GM23248 (cell line): ENCODE measurements around the gene CCND2. TPM values are rescaled to one million over a fixed set of nuclear protein-coding genes. Genes with fewer than 3 reads are reported as not detected.
A peak's percentile ranks its signal among the peaks of the same experiment; 100 is the strongest.

Experiments
- DNase-seq: peaks from one replicate; pipeline ENCODE4 v3.0.0-alpha.2; 2015
- H2AFZ ChIP-seq: fragments of 200-600 bp; sonication (generic); 2 replicates; pipeline ENCODE4 v1.6.1; 2016; ENCODE audit warnings: antibody characterized with exemption
- H3F3A ChIP-seq: fragments of 200-600 bp; sonication (generic); 2 replicates; pipeline ENCODE4 v1.6.1; 2016; ENCODE audit warnings: mild to moderate bottlenecking, antibody characterized with exemption, mixed run types; ENCODE audit not compliant: insufficient read depth
- H3K27ac ChIP-seq: fragments of 200-600 bp; sonication (generic); 2 replicates; pipeline ENCODE4 v1.5.1; 2016; ENCODE audit warnings: mild to moderate bottlenecking
- H3K27me3 ChIP-seq: fragments of 200-600 bp; sonication (generic); replicated peaks from 2 replicates; pipeline ENCODE4 v1.6.1; 2016; ENCODE audit warnings: mild to moderate bottlenecking; ENCODE audit not compliant: insufficient read depth
- H3K36me3 ChIP-seq: fragments of 200-600 bp; sonication (generic); 2 replicates; pipeline ENCODE4 v1.6.1; 2016; ENCODE audit warnings: low read depth, mild to moderate bottlenecking
- H3K4me1 ChIP-seq: fragments of 200-600 bp; sonication (generic); 2 replicates; pipeline ENCODE4 v1.6.1; 2016; ENCODE audit warnings: mild to moderate bottlenecking; ENCODE audit not compliant: insufficient read depth
- H3K4me2 ChIP-seq: fragments of 200-600 bp; sonication (generic); one replicate; pipeline ENCODE4 v1.6.1; 2016; ENCODE audit warnings: mild to moderate bottlenecking; ENCODE audit not compliant: unreplicated experiment
- H3K4me3 ChIP-seq: fragments of 200-600 bp; sonication (generic); 2 replicates; pipeline ENCODE4 v1.5.1; 2016; ENCODE audit warnings: mild to moderate bottlenecking
- H3K79me2 ChIP-seq: fragments of 200-600 bp; sonication (generic); 2 replicates; pipeline ENCODE4 v1.6.1; 2016; ENCODE audit warnings: mild to moderate bottlenecking; ENCODE audit not compliant: insufficient read depth
- H3K9ac ChIP-seq: fragments of 200-600 bp; sonication (generic); 2 replicates; pipeline ENCODE4 v1.6.1; 2016; ENCODE audit warnings: mild to moderate bottlenecking
- H3K9me2 ChIP-seq: fragments of 200-600 bp; sonication (generic); 2 replicates; pipeline ENCODE4 v1.6.1; 2016; ENCODE audit warnings: mixed run types, mild to moderate bottlenecking, moderate library complexity; ENCODE audit not compliant: insufficient read depth
- H3K9me3 ChIP-seq: fragments of 200-600 bp; sonication (generic); one replicate; pipeline ENCODE4 v1.6.1; 2017; ENCODE audit warnings: low read depth
- H4K20me1 ChIP-seq: fragments of 200-600 bp; sonication (generic); 2 replicates; pipeline ENCODE4 v1.6.0; 2016; ENCODE audit not compliant: insufficient read depth
- EZH2 ChIP-seq: fragments of 200-600 bp; sonication (generic); IDR thresholded peaks from 2 replicates; pipeline ENCODE4 v1.6.1; 2018; ENCODE audit warnings: antibody characterized with exemption, mild to moderate bottlenecking; ENCODE audit not compliant: insufficient read depth, poor library complexity, severe bottlenecking
- EZH2phosphoT487 ChIP-seq: fragments of 200-600 bp; sonication (generic); IDR thresholded peaks from 2 replicates; pipeline ENCODE4 v1.6.1; 2018; ENCODE audit warnings: antibody characterized with exemption, moderate library complexity, mild to moderate bottlenecking, low read depth; ENCODE audit not compliant: insufficient read depth
- WGBS, 2 experiments: methylation state at CpG; one replicate each; pipeline ENCODE4 v1.1.6; 2015 to 2017; ENCODE audit warnings: low lambda C conversion rate in 2 of 2, low coverage in 1 of 2; ENCODE audit errors: missing lambda C conversion rate in 2 of 2; 5-methylcytosine and 5-hydroxymethylcytosine counted together
- in situ Hi-C: fragments of 300-500 bp; cut with MboI; formaldehyde crosslinking; loops from 2 replicates; pipeline ENCODE4 v1.15.0; 2020
- polyA plus RNA-seq: library from polyadenylated mRNA; unstranded; fragments of >200 nt; fragmentation: Nextera tagmentation; extraction: Ambion mirVana; gene quantifications from 2 replicates; pipeline ENCODE4 v1.2.1, GENCODE V29; 2016
- total RNA-seq: library from RNA; depleted of rRNA; stranded (reverse); fragments of >200 nt; shearing (Covaris generic); gene quantifications from 2 replicates; pipeline ENCODE4 v1.2.3, GENCODE V29; 2014

CCND2 gene
- total and polyA plus RNA-seq, 2 experiments from 2014 or later: 2.9 to 4.9 TPM

DNA sequence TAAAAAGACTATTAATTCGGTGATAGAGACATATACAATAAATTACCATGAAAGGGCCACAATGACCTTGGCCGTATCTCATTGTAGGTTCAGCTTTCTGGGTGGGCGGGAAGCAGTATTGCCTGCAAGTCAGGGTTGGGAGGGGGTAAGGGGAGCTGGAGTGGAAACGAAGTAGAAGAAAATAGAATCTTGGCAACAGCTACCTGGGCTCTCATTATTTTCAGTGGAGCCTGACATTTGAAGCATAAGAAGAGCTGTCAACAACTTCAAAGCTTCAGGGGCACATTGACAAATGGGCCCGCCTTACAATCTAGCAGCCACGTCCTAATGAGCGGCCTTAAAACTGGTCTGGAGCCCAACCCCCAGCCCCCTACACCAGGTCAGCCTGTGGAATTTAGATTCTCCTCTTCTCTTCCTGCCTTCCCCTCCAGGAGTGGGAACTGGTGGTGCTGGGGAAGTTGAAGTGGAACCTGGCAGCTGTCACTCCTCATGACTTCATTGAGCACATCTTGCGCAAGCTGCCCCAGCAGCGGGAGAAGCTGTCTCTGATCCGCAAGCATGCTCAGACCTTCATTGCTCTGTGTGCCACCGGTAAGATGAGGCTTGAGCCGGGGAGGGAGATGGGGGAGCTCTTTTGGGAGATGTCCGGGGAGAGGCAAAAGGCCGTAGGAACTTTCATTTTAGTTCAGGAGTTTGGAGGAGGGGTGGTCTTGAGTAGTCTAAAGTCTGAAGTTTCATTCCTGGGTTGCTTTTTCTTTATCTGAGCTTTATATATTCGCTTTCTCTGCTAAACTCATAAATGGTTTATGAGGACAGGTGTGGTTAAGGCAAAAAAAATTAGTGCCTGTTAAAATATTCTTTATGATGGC is 5.0 kb downstream of the CCND2 start:
- WGBS, 2 experiments: 33 to 35% methylated on average over 15 of the region's 15 CpGs
- H3K4me3 ChIP-seq: no peak overlapping the region

DNA sequence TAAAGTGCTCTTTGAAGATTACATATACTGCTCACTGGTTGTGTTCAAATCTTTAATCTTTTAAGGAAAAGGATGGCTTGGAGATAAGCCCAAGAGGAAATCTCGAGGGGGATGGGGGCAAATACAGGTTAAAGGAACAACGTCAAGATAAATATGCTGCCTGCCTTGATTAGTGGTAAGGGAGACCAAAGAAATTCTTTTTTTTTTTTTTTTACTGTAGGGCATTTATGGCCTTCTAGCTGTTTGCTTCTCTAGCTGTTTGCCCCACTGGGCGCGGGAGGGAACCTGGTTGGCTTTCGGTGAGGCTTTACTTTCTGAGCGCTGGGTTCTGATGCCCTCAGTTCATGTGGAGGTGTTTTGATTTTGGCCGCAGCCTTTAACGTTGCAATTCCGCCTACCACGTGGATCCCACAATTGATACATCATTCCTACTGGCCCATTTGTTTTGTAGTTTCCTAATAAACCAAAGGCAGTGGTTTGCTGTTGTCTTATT is 5.7 kb downstream of the CCND2 start:
- H3K9ac ChIP-seq: no peak overlapping the region
- in situ Hi-C loops: loop anchor here (10.0 kb wide), 1 partner anchor 384 kb away; no protein-coding TSS in a partner anchor
- peaks cover 50% of the 10 kb centered on the region for H3K27me3 ChIP-seq
- no peaks in the 10 kb centered on the region for H3K4me1 ChIP-seq
- no peak overlapping the region for H3K27ac ChIP-seq
- no peak for DNase-seq
- no peaks in the 10 kb centered on the region for H3F3A ChIP-seq
- no peaks in the 10 kb centered on the region for H3K9me2 ChIP-seq
- no peaks in the 10 kb centered on the region for H3K36me3 ChIP-seq
- no peak overlapping the region for H2AFZ ChIP-seq
- no peak overlapping the region for H3K4me3 ChIP-seq
- no peak overlapping the region for H3K4me2 ChIP-seq
- H4K20me1 ChIP-seq: no peaks in the 10 kb centered on the region
- H3K9me3 ChIP-seq: no peaks in the 10 kb centered on the region
- no peaks in the 10 kb centered on the region for H3K79me2 ChIP-seq
- no peak for TF ChIP-seq EZH2phosphoT487
- TF ChIP-seq EZH2: no peak
- WGBS, 2 experiments: 61 to 63% methylated on average over 10 of the region's 10 CpGs

More for the DNA sequence above, 5.0 kb downstream of the CCND2 start:
- no peaks in the 10 kb centered on the region for H3K9me3 ChIP-seq
- no peaks in the 10 kb centered on the region for H4K20me1 ChIP-seq
- no peaks in the 10 kb centered on the region for H3K79me2 ChIP-seq
- H3F3A ChIP-seq: no peaks in the 10 kb centered on the region
- peaks cover 57% of the 10 kb centered on the region for H3K27me3 ChIP-seq
- H3K9me2 ChIP-seq: no peaks in the 10 kb centered on the region
- in situ Hi-C loops: loop anchor here (10.0 kb wide), 1 partner anchor 384 kb away; no protein-coding TSS in a partner anchor
- no peak overlapping the region for H3K4me2 ChIP-seq
- no peaks in the 10 kb centered on the region for H3K4me1 ChIP-seq
- H3K9ac ChIP-seq: no peak overlapping the region
- no peak overlapping the region for H3K27ac ChIP-seq
- DNase-seq: no peak
- no peaks in the 10 kb centered on the region for H3K36me3 ChIP-seq
- TF ChIP-seq EZH2: no peak
- TF ChIP-seq EZH2phosphoT487: no peak
- H2AFZ ChIP-seq: no peak overlapping the region

DNA sequence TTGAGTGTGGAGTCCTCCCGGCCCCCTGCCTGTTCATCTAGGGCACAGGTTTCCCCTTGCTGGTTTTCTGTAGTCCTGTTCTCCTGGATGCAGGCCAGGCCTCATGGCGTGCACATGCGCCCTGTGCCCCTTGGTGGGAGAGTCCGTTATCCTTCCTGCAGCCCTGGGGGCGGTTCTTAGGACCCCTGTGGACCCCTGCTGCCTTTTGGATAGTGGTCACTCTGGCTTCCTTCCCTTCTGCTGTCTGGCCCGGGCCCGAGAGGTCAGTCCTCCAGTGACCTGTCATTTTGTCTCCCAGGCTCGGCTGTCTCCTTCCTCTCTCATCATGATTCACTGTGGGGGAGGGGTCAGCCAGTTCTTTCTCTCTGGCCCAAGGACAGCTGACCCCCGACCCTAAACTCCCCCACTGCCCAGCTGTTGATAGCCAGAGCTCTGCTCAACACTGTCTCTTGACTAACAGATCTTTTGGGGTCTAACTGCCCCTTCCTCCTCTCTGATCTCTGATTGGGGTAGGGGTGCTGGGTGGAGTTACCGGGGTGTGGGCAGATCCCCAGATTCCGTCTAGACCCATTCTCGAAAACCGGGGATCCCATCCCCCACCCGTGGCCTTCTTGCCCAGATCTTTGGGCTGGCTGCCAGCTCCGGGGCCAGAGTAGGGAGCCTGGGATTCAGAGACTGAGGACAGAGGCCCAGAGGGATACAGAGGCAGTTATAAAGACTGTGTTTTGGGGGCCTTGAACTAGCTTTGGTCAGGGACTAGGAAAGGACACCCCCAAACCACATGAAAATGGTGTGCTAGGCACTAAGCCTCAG is 7.0 kb downstream of the CCND2 start:
- Histone ChIP-seq H3K9me2 (no peaks in the 10 kb centered on the region), H4K20me1 (no peaks in the 10 kb centered on the region), H3K36me3 (no peaks in the 10 kb centered on the region), H3K27ac (no peak overlapping the region), H3K9me3 (no peaks in the 10 kb centered on the region), H3K9ac (no peak overlapping the region), H3K4me3 (no peak overlapping the region), H3K4me1 (no peaks in the 10 kb centered on the region), H3K27me3 (peaks cover 37% of the 10 kb centered on the region), H3K4me2 (no peak overlapping the region), H3F3A (no peaks in the 10 kb centered on the region), H3K79me2 (no peaks in the 10 kb centered on the region), H2AFZ (no peak overlapping the region)
- TF ChIP-seq EZH2 (no peak), EZH2phosphoT487 (no peak)
- WGBS, 2 experiments: 28 to 31% methylated on average over 15 of the region's 15 CpGs
- no peak for DNase-seq
- in situ Hi-C loops: no loop called here

DNA sequence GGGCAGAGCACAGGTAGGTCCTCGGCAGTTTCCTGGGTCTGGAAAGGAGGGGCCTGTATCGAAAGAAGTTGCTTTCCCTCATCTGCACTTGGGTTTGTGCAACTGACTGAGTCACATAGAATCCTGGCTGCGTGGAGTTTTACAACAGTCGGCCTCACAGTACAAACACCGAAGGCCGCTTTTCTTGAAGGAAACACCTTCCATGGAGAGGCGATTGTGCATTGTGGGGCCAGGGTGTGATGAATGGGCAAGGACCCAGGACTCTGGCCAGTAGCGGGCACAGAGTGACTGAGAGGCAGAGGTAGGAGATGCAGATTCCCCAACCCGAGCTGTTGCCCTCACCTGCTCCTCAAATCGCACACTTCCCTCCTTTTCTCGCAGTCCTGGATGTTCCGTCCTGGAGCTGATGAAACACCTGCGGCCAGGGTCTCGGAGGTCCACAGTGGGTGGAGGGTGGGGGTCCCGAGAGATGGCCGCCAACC is 7.7 kb downstream of the CCND2 start:
- in situ Hi-C loops: no loop called here
- Histone ChIP-seq H3K36me3 (no peaks in the 10 kb centered on the region), H3K9me2 (no peaks in the 10 kb centered on the region), H3K9ac (no peak overlapping the region), H3K9me3 (no peaks in the 10 kb centered on the region), H3K79me2 (no peaks in the 10 kb centered on the region), H3K27me3 (peaks cover 30% of the 10 kb centered on the region), H4K20me1 (no peaks in the 10 kb centered on the region), H3F3A (no peaks in the 10 kb centered on the region), H3K4me3 (no peak overlapping the region), H3K27ac (no peak overlapping the region), H3K4me2 (no peak overlapping the region), H3K4me1 (no peaks in the 10 kb centered on the region), H2AFZ (no peak overlapping the region)
- 53% methylated on average over 16 of the region's 16 CpGs for WGBS, 2 experiments
- DNase-seq: peak; percentile 31
- TF ChIP-seq EZH2phosphoT487 (no peak), EZH2 (no peak)
